Breast epithelium (tissue), 3 donors: ENCODE results near the gene LTO1.

Experiments
- CTCF ChIP-seq, 3 donors: fragments of 450-650 bp; IDR thresholded peaks; one replicate each; pipeline ENCODE4 v1.5.1; 2016 to 2017; ENCODE audit warnings: antibody characterized with exemption in 3 of 3, mild to moderate bottlenecking in 3 of 3, moderate library complexity in 3 of 3
- POLR2AphosphoS5 ChIP-seq, 3 donors: sonication (generic); formaldehyde crosslinking; IDR thresholded peaks; one replicate each; pipeline ENCODE4 v1.6.1; 2017; ENCODE audit warnings: antibody characterized with exemption in 3 of 3

- TF ChIP-seq CTCF (IDR thresholded peaks at IDR 0.05): no peak
- no peak for TF ChIP-seq POLR2AphosphoS5 (IDR thresholded peaks at IDR 0.05)
These were observed 21.8 kb upstream of the LTO1 start for GRCh38 chr11:69696749-69697468.
